Activated CD4-positive, alpha-beta T cell treated with anti-CD3 and anti-CD28 coated beads for 4 hours (primary cell): ENCODE results near the gene SIRT6.
"Not testable (repeated sequence)": the region's sequence is repeated elsewhere in the genome, so short reads cannot be mapped to it uniquely, and the experiment has no call there.

Experiments used
- DNase-seq, 2 donors: peaks; one replicate each; pipeline ENCODE4 v3.0.0-alpha.2; 2020

The SIRT6 gene

DNA sequence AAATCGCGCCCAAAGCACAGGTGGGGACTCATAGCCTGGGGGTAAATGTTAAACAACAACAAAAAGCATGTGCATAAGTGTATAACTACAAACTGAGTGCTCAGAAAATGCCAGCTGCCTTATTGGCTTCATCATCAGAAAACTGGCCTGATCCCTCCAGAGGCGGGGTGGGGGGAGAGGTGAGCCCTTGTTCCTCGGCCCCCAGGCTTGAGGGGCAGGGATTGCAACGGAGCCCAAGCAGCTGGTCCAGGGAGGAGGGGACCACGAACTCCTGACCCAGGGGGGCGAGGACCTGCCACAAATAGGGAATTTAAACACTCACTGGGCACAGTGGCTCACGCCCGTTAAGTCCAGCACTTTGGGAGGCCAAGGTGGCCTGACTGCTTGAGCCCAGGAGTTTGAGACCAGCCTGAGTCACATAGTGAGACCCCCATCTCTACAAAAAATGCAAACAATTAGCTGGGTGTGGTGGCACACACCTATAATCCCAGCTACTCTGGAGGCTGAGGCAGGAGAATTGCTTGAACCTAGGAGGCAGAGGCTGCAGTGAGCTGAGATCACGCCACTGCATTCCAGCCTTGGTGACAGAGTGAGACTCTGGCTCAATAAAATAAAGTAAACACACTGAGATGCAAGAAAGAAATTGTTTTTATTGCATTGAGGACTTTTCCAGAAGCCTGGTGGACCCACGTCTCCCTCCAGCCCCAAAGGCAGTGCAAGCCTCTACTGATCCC, 8.7 kb downstream of the SIRT6 start:
- DNase-seq: no peak

GRCh38 chr19:4172861-4173473, 9.4 kb downstream of the SIRT6 start:
- peak; percentile 55 to 57 for DNase-seq

GRCh38 chr19:4171676-4172075, 10.7 kb downstream of the SIRT6 start:
- DNase-seq: no peak

GRCh38 chr19:4164262-4164661, 18.1 kb downstream of the SIRT6 start:
- no peak for DNase-seq

DNA sequence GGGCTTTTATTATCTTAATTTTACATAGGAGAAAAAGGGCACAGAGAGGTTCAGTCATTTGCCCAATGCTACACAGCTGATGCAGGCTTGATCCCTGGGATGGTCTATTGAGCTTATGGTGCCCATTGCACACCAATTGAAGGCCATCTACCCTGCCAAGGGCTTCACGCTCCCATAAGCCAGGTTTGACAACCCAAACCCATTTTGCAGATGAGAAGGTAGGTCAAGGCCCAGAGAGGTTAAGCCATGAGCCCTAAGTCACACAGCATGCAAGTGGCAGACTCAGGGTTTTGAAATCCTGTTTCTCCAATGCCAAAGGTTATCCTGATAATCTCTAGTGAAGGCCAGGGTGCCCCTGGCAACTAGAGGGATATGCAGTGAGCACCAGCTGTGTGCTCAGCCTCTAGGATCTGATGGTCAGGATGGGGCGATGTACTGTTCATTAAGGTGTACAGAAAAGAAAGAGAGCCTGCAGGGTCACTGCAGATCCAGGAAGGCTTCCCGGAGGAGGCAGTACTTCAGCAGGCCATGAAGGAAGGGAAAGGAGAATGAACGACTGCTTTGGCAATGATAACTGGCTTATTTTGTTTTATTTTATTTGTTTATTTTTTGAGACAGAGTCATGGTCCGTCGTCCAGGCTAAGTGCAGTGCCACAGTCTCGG, 20.8 kb downstream of the SIRT6 start:
- no peak for DNase-seq

DNA sequence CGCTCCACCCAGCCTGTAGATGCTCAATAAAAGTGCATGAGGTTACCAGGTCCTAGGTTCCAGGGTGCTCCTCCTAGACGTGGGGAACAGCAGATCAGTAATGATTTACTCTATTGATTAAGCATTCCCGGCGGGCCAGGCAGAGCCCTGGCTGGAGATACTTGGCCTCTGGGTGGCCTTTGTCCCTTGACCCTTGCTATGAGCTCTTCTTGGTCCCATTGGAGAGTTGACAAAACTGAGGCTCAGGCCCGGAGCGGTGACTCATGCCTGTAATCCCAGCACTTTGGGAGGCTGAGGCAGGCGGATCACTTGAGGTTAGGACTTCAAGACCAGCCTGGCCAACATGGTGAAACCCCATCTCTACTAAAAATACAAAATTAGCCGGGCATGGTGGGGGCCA, 24.4 kb downstream of the SIRT6 start:
- not testable (repeated sequence) for DNase-seq

DNA sequence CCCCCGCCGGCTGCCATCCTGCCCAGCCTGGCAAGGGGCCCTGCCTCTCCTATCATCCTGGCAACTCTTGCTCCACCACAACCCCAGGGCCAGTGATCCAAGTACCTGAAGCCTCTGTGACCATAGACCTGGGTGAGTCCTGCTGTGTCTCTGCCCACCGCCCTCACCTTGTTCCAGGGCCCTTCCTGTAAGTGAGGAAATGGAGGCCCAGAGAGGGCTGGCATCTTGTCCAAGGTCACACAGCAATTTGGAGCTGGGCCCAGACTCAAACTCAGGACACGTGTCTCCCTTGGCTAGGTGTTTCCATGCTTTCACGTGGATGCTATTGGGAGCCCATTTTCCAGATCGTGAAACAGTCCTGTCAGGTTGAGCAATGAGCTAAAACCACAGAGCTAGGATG, 25.2 kb downstream of the SIRT6 start:
- DNase-seq: no peak

GRCh38 chr19:4154571-4155312, 27.6 kb downstream of the SIRT6 start:
- DNase-seq: no peak

DNA sequence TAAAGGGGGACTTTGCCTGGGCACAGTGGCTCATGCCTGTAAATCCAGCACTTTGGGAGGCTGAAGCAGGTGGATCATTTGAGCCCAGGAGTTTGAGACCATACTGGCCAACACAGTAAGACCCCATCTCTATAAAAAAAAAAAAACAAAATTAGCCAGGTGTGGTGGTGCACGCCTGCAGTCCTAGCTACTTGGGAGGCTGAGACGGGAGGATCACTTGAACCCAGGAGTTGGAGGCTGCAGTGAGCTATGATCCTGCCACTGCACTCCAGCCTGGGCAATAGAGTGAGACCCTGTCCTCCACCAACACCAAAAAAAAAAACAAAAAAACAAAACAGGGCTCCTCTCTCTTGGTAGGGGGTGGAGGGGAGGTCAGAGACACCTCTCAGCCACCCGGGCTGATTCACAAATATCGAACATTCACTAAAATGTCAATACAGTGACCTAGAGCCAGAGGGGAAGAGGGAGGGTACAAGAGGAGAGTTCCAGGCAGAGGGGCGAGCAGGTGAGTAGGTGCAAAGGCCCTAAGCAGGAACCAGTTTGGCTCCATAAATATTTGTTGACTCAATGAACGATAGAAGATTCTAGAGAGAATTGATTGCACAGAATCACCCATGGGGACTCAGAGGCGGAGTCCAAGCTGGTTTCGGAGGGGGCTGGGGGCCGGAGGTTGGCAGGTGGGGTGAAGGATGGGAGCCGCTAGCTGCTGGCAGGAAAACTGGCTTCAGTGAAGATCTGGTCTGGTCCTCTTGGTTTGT, 29.9 kb downstream of the SIRT6 start:
- no peak for DNase-seq

- no peak for DNase-seq
These were observed 30.7 kb downstream of the SIRT6 start for GRCh38 chr19:4151623-4152022.

GRCh38 chr19:4149518-4150288, 32.7 kb downstream of the SIRT6 start:
- DNase-seq: no peak

- no peak for DNase-seq
These were observed 37.6 kb downstream of the SIRT6 start for GRCh38 chr19:4144666-4145249.

GRCh38 chr19:4142916-4143315, 39.4 kb downstream of the SIRT6 start:
- not testable (repeated sequence) for DNase-seq

- DNase-seq: peak in 1 of 2 donors; percentile 17
These were observed 42.1 kb downstream of the SIRT6 start for GRCh38 chr19:4140237-4140711.

GRCh38 chr19:4139614-4140236, 42.6 kb downstream of the SIRT6 start:
- DNase-seq: peak; percentile 78 to 93

DNA sequence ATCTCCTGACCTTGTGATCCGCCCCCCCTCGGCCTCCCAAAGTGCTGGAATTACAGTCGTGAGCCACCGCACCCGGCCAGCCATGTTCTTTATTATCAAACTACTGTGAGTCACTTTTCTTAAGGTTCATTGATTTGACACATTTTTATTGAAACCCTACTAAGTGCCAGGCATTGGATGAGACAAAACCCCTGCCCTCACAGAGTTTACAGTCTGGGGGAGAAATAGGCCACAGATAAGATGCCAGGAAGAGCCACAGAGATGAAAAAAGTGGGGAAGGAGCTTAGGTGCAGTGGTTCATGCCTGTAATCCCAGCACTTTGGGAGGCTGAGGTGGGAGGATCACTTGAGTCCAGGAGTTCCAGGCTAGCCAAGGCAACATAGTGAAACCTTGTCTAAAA, 43.9 kb downstream of the SIRT6 start:
- no peak for DNase-seq

- DNase-seq: no peak
These were observed 45.7 kb downstream of the SIRT6 start for GRCh38 chr19:4136680-4137088.

- DNase-seq: not testable (repeated sequence)
These were observed 47.0 kb downstream of the SIRT6 start for GRCh38 chr19:4135386-4135785.

DNA sequence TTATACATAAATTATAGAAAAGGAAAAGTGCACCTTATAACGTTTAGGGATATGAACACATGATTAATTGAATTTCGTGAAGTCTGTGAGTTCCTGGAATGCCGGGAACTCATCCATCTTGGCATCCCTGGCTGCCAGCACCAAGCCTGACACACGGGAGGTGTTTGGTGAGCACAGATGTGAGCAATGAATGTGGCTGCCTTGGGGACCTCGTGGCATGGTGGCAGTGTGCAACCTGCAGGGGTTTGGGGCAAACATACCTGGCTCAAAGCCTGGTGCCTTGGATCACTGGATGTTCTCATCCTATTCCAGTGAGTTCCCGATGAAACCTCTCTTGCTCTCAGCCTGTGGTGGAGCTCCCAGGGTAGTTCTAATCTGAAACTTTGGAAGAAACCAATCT, 48.0 kb downstream of the SIRT6 start:
- no peak for DNase-seq

DNA sequence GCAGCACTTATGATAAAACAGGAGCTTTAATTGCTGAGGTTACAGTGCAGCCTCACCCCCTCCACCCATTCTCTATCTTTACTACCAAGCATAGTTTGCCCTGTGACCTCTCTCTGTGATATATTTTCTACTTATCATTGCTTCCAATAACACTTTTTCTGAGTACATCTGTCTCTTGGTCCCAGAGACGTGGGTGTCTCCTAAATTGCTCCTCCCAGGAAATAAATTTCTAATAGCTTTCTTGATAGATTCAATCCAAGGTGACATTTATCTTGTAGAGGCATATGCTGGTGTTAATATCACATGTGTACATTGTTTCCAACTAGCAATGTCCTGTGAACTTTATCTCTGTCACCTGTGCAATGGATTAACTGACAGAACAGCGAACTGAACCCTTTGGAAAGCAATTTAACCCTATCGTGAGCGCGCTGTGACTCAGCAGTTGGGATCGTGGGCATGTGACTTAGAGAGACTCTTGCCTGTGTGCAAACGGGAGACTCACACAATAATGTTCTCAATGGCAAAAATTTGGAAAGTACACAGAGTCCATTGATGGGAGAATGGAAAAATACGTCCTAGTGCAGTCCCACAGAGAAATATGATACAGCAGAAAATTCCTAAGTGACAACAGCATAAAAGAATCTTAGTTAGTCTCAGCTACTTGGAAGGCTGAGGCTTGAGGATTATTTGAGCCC, 51.5 kb downstream of the SIRT6 start:
- no peak for DNase-seq
